IMR-90 (cell line): ENCODE results near the gene CELSR1. TPM values are rescaled to one million over a fixed set of nuclear protein-coding genes. Genes with fewer than 3 reads are reported as not detected.

Experiments used
- ATAC-seq: fragments of 200-7000 bp; cut with Tn5 transposase; 2 replicates; pipeline ENCODE4 v1.9.1; 2020; ENCODE audit warnings: low read depth, mild to moderate bottlenecking, moderate library complexity
- BruUV-seq: library from RNA; stranded (reverse); fragments of 400-500 nt; replicated peaks from 2 replicates; lab custom pipeline; 2021; lab: Mats Ljungman, UMichigan
- CTCF ChIA-PET: fragments of 300-600 bp; formaldehyde crosslinking; extraction: SDS; loops from one replicate; lab custom pipeline; 2021; ENCODE audit warnings: antibody characterized with exemption; lab: Yijun Ruan, JAX
- POLR2A ChIA-PET: fragments of 300-600 bp; sonication (Branson Sonifier 250); formaldehyde crosslinking; loops from one replicate; lab custom pipeline; 2022; ENCODE audit warnings: antibody characterized with exemption; ENCODE audit not compliant: unreplicated experiment; lab: Charles Lee
- DNase-seq: peaks from one replicate; pipeline ENCODE4 v3.0.0; 2013
- H2AFZ ChIP-seq: replicated peaks from 2 replicates; pipeline ENCODE3; 2013; ENCODE audit warnings: low read length, mild to moderate bottlenecking; ENCODE audit not compliant: poor library complexity
- H2AK5ac ChIP-seq: 2 replicates; pipeline ENCODE4 v1.6.1; 2013; ENCODE audit warnings: low read depth, low read length, inconsistent platforms
- H2AK9ac ChIP-seq: replicated peaks from 2 replicates; pipeline ENCODE3; 2013; ENCODE audit warnings: mild to moderate bottlenecking, low read depth, low read length, moderate library complexity; ENCODE audit not compliant: poor library complexity
- H2BK120ac ChIP-seq: 2 replicates; pipeline ENCODE4 v1.6.1; 2013; ENCODE audit warnings: low read depth, low read length, inconsistent platforms
- H2BK15ac ChIP-seq: 3 replicates; pipeline ENCODE4 v1.6.1; 2013; ENCODE audit warnings: low read depth, low read length, inconsistent platforms
- H2BK20ac ChIP-seq: 2 replicates; pipeline ENCODE4 v1.6.1; 2013; ENCODE audit warnings: low read depth, mild to moderate bottlenecking, inconsistent platforms, low read length, moderate library complexity
- H2BK5ac ChIP-seq: 2 replicates; pipeline ENCODE4 v1.6.1; 2013; ENCODE audit warnings: mild to moderate bottlenecking, low read depth, low read length, inconsistent platforms; ENCODE audit not compliant: poor library complexity, severe bottlenecking
- H3K14ac ChIP-seq: replicated peaks from 2 replicates; pipeline ENCODE4 v1.6.1; 2013; ENCODE audit warnings: low read depth, low read length, inconsistent platforms
- H3K18ac ChIP-seq: 2 replicates; pipeline ENCODE4 v1.6.1; 2013; ENCODE audit warnings: low read depth, low read length, control low read depth
- H3K23ac ChIP-seq: 2 replicates; pipeline ENCODE4 v1.6.1; 2013; ENCODE audit warnings: low read depth, low read length, inconsistent platforms
- H3K27ac ChIP-seq: 2 replicates; pipeline ENCODE4 v1.5.1; 2013; ENCODE audit warnings: mild to moderate bottlenecking, control low read depth, low read length; ENCODE audit not compliant: insufficient read depth
- H3K27me3 ChIP-seq: 2 replicates; pipeline ENCODE4 v1.6.1; 2013; ENCODE audit warnings: low read length; ENCODE audit not compliant: control insufficient read depth, insufficient read depth
- H3K36me3 ChIP-seq: 2 replicates; pipeline ENCODE4 v1.6.1; 2013; ENCODE audit warnings: low read length, mixed read lengths; ENCODE audit not compliant: control insufficient read depth, insufficient read depth
- H3K4ac ChIP-seq: 2 replicates; pipeline ENCODE4 v1.6.1; 2013; ENCODE audit warnings: low read depth, low read length, inconsistent platforms
- H3K4me1 ChIP-seq: 2 replicates; pipeline ENCODE4 v1.6.1; 2013; ENCODE audit warnings: low read length, mixed read lengths; ENCODE audit not compliant: control insufficient read depth, insufficient read depth
- H3K4me2 ChIP-seq: 2 replicates; pipeline ENCODE4 v1.6.1; 2013; ENCODE audit warnings: low read depth, mild to moderate bottlenecking, control low read depth, low read length, moderate library complexity
- H3K4me3 ChIP-seq: 2 replicates; pipeline ENCODE4 v1.5.1; 2013; ENCODE audit warnings: low read depth, mild to moderate bottlenecking, control low read depth, low read length, moderate library complexity; ENCODE audit not compliant: insufficient read depth
- H3K56ac ChIP-seq: 2 replicates; pipeline ENCODE4 v1.6.1; 2013; ENCODE audit warnings: low read length, inconsistent platforms; ENCODE audit not compliant: insufficient read depth; ENCODE audit errors: extremely low read depth
- H3K79me1 ChIP-seq, 2 experiments: 2 replicates each; pipeline ENCODE4 v1.6.1; 2013; ENCODE audit warnings: low read length in 2 of 2, inconsistent platforms in 1 of 2, low read depth in 1 of 2
- H3K9ac ChIP-seq: 2 replicates; pipeline ENCODE4 v1.6.1; 2013; ENCODE audit warnings: low read depth, low read length, control low read depth
- H3K9me1 ChIP-seq: 2 replicates; pipeline ENCODE4 v1.6.1; 2013; ENCODE audit warnings: low read length, inconsistent platforms; ENCODE audit not compliant: insufficient read depth
- H3K9me3 ChIP-seq: 2 replicates; pipeline ENCODE4 v1.6.1; 2013; ENCODE audit warnings: low read length; ENCODE audit not compliant: control insufficient read depth, insufficient read depth
- H4K20me1 ChIP-seq: 2 replicates; pipeline ENCODE4 v1.6.1; 2013; ENCODE audit warnings: low read length, inconsistent platforms; ENCODE audit not compliant: insufficient read depth
- H4K5ac ChIP-seq: 2 replicates; pipeline ENCODE4 v1.6.1; 2013; ENCODE audit warnings: mild to moderate bottlenecking, low read depth, low read length, control low read depth
- H4K8ac ChIP-seq, 2 experiments: 2 replicates each; pipeline ENCODE4 v1.6.1; 2013; ENCODE audit warnings: low read depth in 2 of 2, low read length in 2 of 2, control low read depth in 1 of 2, inconsistent platforms in 1 of 2
- H4K91ac ChIP-seq: 2 replicates; pipeline ENCODE4 v1.6.1; 2013; ENCODE audit warnings: low read depth, low read length, inconsistent platforms; ENCODE audit not compliant: insufficient read depth
- BHLHE40 ChIP-seq: fragments of 150-350 bp; IDR thresholded peaks from 2 replicates; pipeline ENCODE4 v1.6.1; 2016; ENCODE audit warnings: mild to moderate bottlenecking, low read depth, low read length
- CEBPB ChIP-seq: IDR thresholded peaks from 2 replicates; pipeline ENCODE4 v1.6.1; 2012; ENCODE audit warnings: low read depth, low read length, improper control_type of control experiment
- FOS ChIP-seq: fragments of 150-350 bp; IDR thresholded peaks from 2 replicates; pipeline ENCODE4 v1.6.1; 2016; ENCODE audit warnings: low read depth, low read length
- MAFK ChIP-seq: IDR thresholded peaks from 2 replicates; pipeline ENCODE4 v1.6.1; 2012; ENCODE audit warnings: low read depth, low read length, improper control_type of control experiment
- MAZ ChIP-seq: IDR thresholded peaks from 2 replicates; pipeline ENCODE4 v1.6.1; 2012; ENCODE audit warnings: low read depth, mild to moderate bottlenecking, low read length, improper control_type of control experiment, moderate library complexity, borderline replicate concordance
- MXI1 ChIP-seq: IDR thresholded peaks from 2 replicates; pipeline ENCODE4 v1.6.1; 2012; ENCODE audit warnings: low read depth, mild to moderate bottlenecking, low read length, moderate library complexity, borderline replicate concordance
- POLR2A ChIP-seq: IDR thresholded peaks from 2 replicates; pipeline ENCODE4 v1.6.1; 2012; ENCODE audit warnings: mild to moderate bottlenecking, low read depth, low read length
- RAD21 ChIP-seq: IDR thresholded peaks from 2 replicates; pipeline ENCODE4 v1.6.1; 2012; ENCODE audit warnings: low read length, improper control_type of control experiment
- RCOR1 ChIP-seq: IDR thresholded peaks from 2 replicates; pipeline ENCODE4 v1.6.1; 2012; ENCODE audit warnings: mild to moderate bottlenecking, low read length, improper control_type of control experiment; ENCODE audit not compliant: insufficient replicate concordance
- SMC3 ChIP-seq: fragments of 150-350 bp; IDR thresholded peaks from 2 replicates; pipeline ENCODE4 v1.6.1; 2016; ENCODE audit warnings: low read depth, mild to moderate bottlenecking, antibody characterized with exemption, low read length, moderate library complexity
- WGBS, 2 experiments: methylation state at CpG; one replicate each; pipeline versions ENCODE4 v1.1.5 to v1.1.7; 2013; ENCODE audit warnings: missing lambda C conversion rate in 2 of 2; ENCODE audit not compliant: insufficient read length in 1 of 2; ENCODE audit errors: extremely low coverage in 2 of 2; 5-methylcytosine and 5-hydroxymethylcytosine counted together
- dilution Hi-C: fragments of 300-500 bp; cut with HindIII; formaldehyde crosslinking; loops from one replicate; pipeline ENCODE4 v1.14.3; 2018; ENCODE audit warnings: low sequenced_read_pairs; ENCODE audit not compliant: unreplicated experiment
- in situ Hi-C: fragments of 300-500 bp; cut with MboI; formaldehyde crosslinking; loops from 3 replicates; pipeline ENCODE4 v1.14.3; 2019; ENCODE audit warnings: low sequenced_read_pairs, inconsistent platforms, mixed read lengths
- intact Hi-C: fragments of 100-400 bp; cut with micrococcal nuclease; formaldehyde crosslinking; loops from 2 replicates; pipeline ENCODE4 v1.10.0; 2022
- polyA plus RNA-seq, 3 experiments: library from polyadenylated mRNA; depleted of rRNA; stranded (reverse); fragments of >200 nt; gene quantifications; 2 replicates each; pipeline ENCODE4 v1.2.3, GENCODE V29; 2012; ENCODE audit warnings: low replicate concordance in 1 of 3
- total RNA-seq: library from RNA; depleted of rRNA; stranded (reverse); fragments of >200 nt; gene quantifications from 2 replicates; pipeline ENCODE4 v1.2.3, GENCODE V29; 2012
- TF ChIP-seq, protein P1 (sequence below): fragments of 150-350 bp; IDR thresholded peaks from 2 replicates; pipeline ENCODE4 v1.6.1; 2016; ENCODE audit warnings: low read depth, mild to moderate bottlenecking, low read length, moderate library complexity, borderline replicate concordance
- TF ChIP-seq, protein P2 (sequence below): fragments of 150-350 bp; IDR thresholded peaks from 2 replicates; pipeline ENCODE4 v1.6.1; 2017; ENCODE audit warnings: mild to moderate bottlenecking, antibody characterized with exemption, low read length, low read depth
- TF ChIP-seq, protein P3 (sequence below): conservative IDR thresholded peaks from 2 replicates; pipeline ENCODE4 v1.5.1; 2012; ENCODE audit warnings: mild to moderate bottlenecking, low read depth, low read length, improper control_type of control experiment

CELSR1 gene
- total and polyA plus RNA-seq, 2 of the 4 experiments (the other 2 are of a cell fraction), result 0.36 to 0.82 TPM

DNA sequence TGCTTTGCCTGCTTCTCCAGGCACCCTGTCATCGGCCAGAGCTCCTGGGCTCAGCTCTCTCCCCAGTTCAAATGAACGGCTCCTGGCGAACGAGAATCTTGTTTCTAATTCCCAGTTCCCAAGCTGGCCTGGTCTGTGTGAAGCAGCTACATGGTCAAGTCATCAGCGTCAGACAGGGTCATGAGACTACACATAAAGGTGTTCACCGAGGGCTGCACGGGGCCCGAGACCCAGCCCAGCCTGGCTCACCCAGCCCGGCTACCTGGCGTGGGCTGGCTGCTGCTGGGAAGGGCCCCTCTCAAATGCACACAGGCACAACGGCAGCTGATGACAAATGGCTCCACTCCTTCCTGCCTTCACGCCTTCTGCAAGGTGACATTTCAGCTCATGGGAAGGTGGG lies 14.6 kb upstream of the CELSR1 start:
- Histone ChIP-seq H3K23ac (no peak overlapping the region), H3K4me1 (peaks cover 22% of the 10 kb centered on the region), H3K4ac (no peak overlapping the region), H3K27me3 (peaks cover 10% of the 10 kb centered on the region), H3K9me1 (peaks cover 16% of the 10 kb centered on the region), H2BK120ac (no peak overlapping the region), H4K20me1 (peaks cover 5% of the 10 kb centered on the region), H4K91ac (no peak overlapping the region), H3K9ac (no peak overlapping the region), H2AK5ac (no peak overlapping the region), H3K18ac (no peak overlapping the region), H3K4me3 (no peak overlapping the region), H2AK9ac (no peak overlapping the region), H3K36me3 (no peaks in the 10 kb centered on the region), H2BK15ac (no peak overlapping the region), H3K9me3 (peaks cover 16% of the 10 kb centered on the region), H2BK20ac (no peak overlapping the region), H3K14ac (no peak overlapping the region), H3K79me1 (no peaks in the 10 kb centered on the region), H2AFZ (no peak overlapping the region), H3K4me2 (no peak overlapping the region), H3K56ac (no peak overlapping the region), H4K5ac (no peak overlapping the region), H3K27ac (no peak overlapping the region), H4K8ac (no peak overlapping the region), H2BK5ac (no peak overlapping the region)
- POLR2A ChIA-PET, result no interaction called here
- DNase-seq (no peak), ATAC-seq (no peak)
- in situ Hi-C loops, result no loop called here
- WGBS, 2 experiments, result 82% methylated on average over 11 of the region's 12 CpGs; no CpG with 5 or more reads in 1 of the 2 experiments
- no TSS peak for BruUV-seq
- TF ChIP-seq, protein P1, sequence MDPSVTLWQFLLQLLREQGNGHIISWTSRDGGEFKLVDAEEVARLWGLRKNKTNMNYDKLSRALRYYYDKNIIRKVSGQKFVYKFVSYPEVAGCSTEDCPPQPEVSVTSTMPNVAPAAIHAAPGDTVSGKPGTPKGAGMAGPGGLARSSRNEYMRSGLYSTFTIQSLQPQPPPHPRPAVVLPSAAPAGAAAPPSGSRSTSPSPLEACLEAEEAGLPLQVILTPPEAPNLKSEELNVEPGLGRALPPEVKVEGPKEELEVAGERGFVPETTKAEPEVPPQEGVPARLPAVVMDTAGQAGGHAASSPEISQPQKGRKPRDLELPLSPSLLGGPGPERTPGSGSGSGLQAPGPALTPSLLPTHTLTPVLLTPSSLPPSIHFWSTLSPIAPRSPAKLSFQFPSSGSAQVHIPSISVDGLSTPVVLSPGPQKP, result no peak
- TF ChIP-seq MAFK (no peak), POLR2A (no peak), MAZ (no peak), RAD21 (no peak), MXI1 (no peak), RCOR1 (no peak), BHLHE40 (no peak), CEBPB (no peak), FOS (no peak), SMC3 (no peak)
- TF ChIP-seq, protein P2, sequence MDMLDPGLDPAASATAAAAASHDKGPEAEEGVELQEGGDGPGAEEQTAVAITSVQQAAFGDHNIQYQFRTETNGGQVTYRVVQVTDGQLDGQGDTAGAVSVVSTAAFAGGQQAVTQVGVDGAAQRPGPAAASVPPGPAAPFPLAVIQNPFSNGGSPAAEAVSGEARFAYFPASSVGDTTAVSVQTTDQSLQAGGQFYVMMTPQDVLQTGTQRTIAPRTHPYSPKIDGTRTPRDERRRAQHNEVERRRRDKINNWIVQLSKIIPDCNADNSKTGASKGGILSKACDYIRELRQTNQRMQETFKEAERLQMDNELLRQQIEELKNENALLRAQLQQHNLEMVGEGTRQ, result no peak
- TF ChIP-seq, protein P3, sequence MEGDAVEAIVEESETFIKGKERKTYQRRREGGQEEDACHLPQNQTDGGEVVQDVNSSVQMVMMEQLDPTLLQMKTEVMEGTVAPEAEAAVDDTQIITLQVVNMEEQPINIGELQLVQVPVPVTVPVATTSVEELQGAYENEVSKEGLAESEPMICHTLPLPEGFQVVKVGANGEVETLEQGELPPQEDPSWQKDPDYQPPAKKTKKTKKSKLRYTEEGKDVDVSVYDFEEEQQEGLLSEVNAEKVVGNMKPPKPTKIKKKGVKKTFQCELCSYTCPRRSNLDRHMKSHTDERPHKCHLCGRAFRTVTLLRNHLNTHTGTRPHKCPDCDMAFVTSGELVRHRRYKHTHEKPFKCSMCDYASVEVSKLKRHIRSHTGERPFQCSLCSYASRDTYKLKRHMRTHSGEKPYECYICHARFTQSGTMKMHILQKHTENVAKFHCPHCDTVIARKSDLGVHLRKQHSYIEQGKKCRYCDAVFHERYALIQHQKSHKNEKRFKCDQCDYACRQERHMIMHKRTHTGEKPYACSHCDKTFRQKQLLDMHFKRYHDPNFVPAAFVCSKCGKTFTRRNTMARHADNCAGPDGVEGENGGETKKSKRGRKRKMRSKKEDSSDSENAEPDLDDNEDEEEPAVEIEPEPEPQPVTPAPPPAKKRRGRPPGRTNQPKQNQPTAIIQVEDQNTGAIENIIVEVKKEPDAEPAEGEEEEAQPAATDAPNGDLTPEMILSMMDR, result no peak
- intact Hi-C loops, result no loop called here
- dilution Hi-C loops, result no loop called here
- CTCF ChIA-PET, result no interaction called here
